ENCODE data around the gene SLC37A1.

The SLC37A1 gene

DNA sequence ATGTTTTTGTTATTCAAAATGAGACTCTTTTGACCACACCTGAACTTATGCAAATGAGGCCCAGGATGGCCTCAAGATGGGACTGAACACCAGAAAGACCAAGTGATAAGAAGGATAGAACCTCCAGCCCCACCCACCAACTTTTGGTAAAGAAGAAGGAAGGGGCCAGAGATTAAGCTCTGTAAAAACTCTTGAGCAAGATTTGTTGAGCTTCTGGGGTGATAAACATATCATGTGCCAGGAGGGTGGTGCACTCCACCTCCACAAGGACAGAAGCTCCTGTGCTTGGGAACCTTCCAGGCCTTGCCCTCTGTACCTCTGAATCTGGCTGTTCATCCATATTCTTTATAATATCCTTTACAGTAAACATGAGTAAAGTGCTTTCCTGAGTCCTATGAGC lies 22.9 kb upstream of the SLC37A1 start:
- TF ChIP-seq, protein P1, sequence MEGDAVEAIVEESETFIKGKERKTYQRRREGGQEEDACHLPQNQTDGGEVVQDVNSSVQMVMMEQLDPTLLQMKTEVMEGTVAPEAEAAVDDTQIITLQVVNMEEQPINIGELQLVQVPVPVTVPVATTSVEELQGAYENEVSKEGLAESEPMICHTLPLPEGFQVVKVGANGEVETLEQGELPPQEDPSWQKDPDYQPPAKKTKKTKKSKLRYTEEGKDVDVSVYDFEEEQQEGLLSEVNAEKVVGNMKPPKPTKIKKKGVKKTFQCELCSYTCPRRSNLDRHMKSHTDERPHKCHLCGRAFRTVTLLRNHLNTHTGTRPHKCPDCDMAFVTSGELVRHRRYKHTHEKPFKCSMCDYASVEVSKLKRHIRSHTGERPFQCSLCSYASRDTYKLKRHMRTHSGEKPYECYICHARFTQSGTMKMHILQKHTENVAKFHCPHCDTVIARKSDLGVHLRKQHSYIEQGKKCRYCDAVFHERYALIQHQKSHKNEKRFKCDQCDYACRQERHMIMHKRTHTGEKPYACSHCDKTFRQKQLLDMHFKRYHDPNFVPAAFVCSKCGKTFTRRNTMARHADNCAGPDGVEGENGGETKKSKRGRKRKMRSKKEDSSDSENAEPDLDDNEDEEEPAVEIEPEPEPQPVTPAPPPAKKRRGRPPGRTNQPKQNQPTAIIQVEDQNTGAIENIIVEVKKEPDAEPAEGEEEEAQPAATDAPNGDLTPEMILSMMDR (conservative IDR thresholded peaks at IDR 0.05) = no peak
- no peak overlapping the region for H3K27ac ChIP-seq

DNA sequence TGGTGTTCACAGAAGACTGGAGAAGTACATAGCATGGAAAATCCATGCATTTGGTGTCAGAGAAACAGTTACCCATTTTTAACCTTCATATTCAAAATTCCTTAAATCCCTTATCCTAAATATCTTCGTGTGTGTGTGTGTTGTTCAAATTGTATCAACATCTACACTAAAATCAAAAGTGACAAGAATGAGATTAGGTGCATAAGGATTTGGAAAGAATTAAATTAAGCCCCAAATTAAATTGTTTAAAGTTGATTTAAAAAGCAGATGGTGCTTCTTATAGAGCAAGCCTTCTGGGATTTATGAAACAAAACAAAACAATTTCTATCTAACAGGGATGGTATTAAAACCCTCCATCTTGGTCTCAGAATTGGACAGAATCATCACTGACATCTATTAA lies 22.3 kb upstream of the SLC37A1 start:
- TF ChIP-seq, protein P1 (conservative IDR thresholded peaks at IDR 0.05) = no peak
- H3K27ac ChIP-seq = no peak overlapping the region

DNA sequence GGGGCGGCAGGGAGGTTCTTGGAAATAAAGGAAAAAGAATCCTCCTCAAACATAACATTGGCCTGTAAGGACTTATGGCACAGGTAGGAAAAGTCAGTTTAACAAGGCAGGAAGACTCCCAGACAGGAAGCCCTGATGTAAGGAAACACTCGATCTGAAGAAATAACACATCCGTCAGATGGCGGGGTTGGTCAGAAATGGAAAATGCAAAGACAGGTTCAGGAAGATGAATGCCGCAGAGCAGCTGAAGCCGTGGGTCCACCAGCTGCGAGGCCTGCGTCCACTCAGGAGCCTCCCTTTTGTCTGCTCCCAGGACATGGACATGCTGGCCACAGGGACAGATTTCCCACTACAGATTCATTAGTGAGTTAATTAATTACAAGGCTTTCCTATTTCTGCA lies 21.5 kb upstream of the SLC37A1 start:
- TF ChIP-seq, protein P1 (conservative IDR thresholded peaks at IDR 0.05) = no peak
- H3K27ac ChIP-seq = no peak overlapping the region

DNA sequence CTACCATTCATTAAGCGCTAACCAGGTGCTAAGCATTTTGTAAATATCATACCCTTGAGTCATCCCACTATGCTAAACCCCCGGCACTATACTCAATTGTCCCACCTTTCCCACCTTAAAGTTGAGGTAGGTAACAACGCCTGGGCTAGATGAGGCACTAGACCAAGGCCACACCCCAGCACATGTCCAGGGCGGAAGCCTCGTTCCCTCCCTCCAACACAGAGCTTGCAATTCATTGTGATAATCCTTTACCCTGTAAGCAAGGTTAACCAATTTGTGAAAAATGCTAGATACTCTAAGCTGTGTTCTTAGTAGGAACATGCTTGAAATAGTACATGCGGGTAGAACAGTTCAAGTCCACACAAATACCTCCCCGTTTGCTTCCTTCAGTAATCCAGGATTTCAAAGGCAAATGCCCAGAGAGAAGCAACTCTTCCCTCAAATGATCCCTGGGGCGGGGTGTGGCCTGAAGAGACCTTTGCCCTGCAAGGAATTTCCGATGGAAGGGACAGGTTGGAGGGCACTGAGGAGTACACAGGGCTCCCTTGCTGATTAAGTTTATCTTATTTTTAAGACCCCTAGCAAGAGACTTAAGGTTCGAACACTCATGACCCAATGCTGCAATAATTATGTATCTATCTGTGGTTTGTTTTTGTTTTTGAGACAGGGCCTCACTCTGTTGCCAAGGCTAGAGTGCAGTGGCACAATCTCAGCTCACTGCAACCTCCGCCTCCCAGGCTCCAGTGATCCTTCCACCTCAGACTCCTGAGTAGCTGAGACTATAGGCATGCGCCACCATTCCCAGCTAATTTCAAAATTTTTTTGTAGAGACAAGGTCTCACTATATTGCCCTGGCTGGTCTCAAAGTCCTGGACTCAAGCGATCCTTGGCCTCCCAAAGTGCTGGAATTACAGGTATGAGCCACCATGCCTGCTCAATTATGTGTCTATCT lies 20.3 kb upstream of the SLC37A1 start:
- TF ChIP-seq, protein P1 (conservative IDR thresholded peaks at IDR 0.05) = no peak
- H3K27ac ChIP-seq = no peak overlapping the region

DNA sequence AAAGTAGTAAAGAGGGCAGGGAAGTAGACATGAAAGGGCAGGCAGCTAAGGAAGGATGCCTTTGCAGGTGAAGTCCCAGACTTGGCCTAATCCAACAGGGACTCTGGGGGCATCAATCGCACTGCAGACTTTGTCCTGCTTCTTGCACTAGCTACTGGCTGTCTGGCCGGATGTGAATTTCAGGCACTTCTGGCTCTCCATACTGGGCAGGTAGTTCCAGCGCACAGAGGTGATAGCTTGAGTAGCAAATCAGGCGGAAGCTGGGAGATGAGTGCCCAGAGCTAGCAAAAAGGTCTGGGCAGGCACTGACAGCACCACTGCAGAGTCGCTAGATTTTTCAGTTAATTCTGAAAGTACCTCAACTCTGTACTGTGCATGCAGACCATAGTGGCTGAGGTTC lies 18.6 kb upstream of the SLC37A1 start:
- TF ChIP-seq, protein P1 (conservative IDR thresholded peaks at IDR 0.05) = no peak
- peak overlapping the region; percentile 96 for H3K27ac ChIP-seq

DNA sequence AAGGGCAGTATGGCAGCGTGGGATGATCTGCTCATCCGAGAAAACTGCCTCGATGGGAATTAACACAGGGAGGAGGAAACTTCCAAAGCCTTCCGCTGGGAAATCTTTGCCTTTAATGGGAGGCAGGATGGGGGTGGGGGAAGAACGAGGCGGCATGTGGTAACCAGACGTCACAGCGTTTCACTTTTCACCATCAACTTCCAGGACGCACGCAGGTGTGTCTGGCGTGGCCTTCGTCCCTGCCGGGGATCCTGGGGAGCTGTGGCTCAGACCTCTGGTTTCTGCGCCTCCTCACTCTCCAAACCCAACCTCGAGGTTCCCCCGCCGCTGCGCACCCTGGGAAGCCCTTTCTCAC lies 17.9 kb upstream of the SLC37A1 start:
- H3K27ac ChIP-seq = peak overlapping the region; percentile 96
- TF ChIP-seq, protein P1 (conservative IDR thresholded peaks at IDR 0.05) = no peak; the same call in 1 of the 2 replicates

DNA sequence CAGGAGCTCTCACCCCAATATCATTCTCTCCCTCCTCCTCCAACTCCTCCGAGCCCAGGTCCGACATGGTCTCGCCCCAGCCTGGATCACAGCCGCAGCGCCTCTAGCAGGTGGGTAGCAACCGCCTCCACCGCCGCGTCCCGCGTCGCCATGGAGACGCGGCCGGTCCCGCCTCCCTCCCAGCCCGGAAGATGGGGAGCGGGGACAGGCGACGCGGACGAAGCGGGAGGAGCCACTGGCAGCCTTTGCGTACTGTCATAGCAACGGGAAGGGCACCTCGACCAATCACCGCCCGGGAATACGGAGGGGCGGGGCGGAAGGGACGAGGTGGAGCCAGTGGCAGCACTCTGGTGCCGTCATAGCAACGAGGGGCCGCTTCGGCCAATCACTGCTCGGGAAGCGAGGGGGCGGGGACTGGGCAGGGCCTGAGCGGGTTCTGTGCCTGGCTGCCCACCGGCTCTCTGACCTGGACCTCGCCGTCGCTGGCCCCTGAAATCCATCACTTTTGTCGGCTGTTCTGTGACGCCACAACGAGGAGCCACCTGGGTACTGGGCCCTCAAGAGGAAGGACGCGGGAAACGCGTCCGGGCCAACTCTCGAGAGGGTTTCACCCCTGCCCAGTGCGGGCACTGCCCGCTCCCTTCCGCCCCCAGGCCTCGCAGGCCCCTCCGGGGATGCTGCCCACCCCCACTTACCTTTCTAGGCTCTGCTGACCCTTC lies 17.4 kb upstream of the SLC37A1 start, which contains the start of gene RSPH1:
TSS of gene RSPH1 (minus strand) at position 105 of the 719 bp plus-strand sequence. CDS start at position 67, 38 bp downstream.
- peak within 1 kb of the TSS; percentile 96 for H3K27ac ChIP-seq
- TF ChIP-seq, protein P1 (conservative IDR thresholded peaks at IDR 0.05) = peak; percentile 43
